Dendritic cell treated with granulocyte-macrophage colony-stimulating factor and Interleukin-4, amounts not matched to agents 40 ng/mL and 50 ng/mL, for 4 days (primary cell): Measurements from ENCODE around the gene TMEM214.

Source experiments
- H3K27ac Mint-ChIP-seq: one replicate; pipeline ENCODE4 v1.8.0; 2022; ENCODE audit warnings: mild to moderate bottlenecking, mixed read lengths
- H3K27me3 Mint-ChIP-seq: one replicate; pipeline ENCODE4 v1.8.0; 2022; ENCODE audit warnings: mild to moderate bottlenecking, mixed read lengths
- H3K36me3 Mint-ChIP-seq: one replicate; pipeline ENCODE4 v1.8.0; 2022; ENCODE audit warnings: low read depth, mixed read lengths
- H3K4me1 Mint-ChIP-seq: one replicate; pipeline ENCODE4 v1.8.0; 2022; ENCODE audit warnings: low read depth, mixed read lengths
- H3K4me3 Mint-ChIP-seq: one replicate; pipeline ENCODE4 v1.8.0; 2022; ENCODE audit warnings: mild to moderate bottlenecking, moderate library complexity, mixed read lengths
- H3K9me3 Mint-ChIP-seq: one replicate; pipeline ENCODE4 v1.8.0; 2022; ENCODE audit warnings: mixed read lengths
- intact Hi-C: fragments of 100-400 bp; cut with micrococcal nuclease; formaldehyde crosslinking; loops from one replicate; pipeline ENCODE4 v1.15.0; 2022

TMEM214 gene

GRCh38 chr2:27038631-27039339 lies 6.0 kb downstream of the TMEM214 start:
- peaks cover 90% of the 10 kb centered on the region for H3K36me3 Mint-ChIP-seq
- intact Hi-C loops, result no loop called here
- no peak overlapping the region for H3K4me3 Mint-ChIP-seq
- no peaks in the 10 kb centered on the region for H3K27me3 Mint-ChIP-seq
- no peaks in the 10 kb centered on the region for H3K9me3 Mint-ChIP-seq
- H3K27ac Mint-ChIP-seq, result no peak overlapping the region
- peaks cover 32% of the 10 kb centered on the region for H3K4me1 Mint-ChIP-seq

- Mint-ChIP-seq H3K27me3 (no peaks in the 10 kb centered on the region), H3K9me3 (no peaks in the 10 kb centered on the region), H3K4me1 (peaks cover 25% of the 10 kb centered on the region), H3K36me3 (peaks cover 84% of the 10 kb centered on the region), H3K27ac (no peak overlapping the region), H3K4me3 (no peak overlapping the region)
- intact Hi-C loops, result no loop called here
Observed at GRCh38 chr2:27039426-27039825, 6.7 kb downstream of the TMEM214 start.

- H3K4me3 Mint-ChIP-seq, result no peak overlapping the region
- intact Hi-C loops, result no loop called here
- peaks cover 81% of the 10 kb centered on the region for H3K36me3 Mint-ChIP-seq
- no peaks in the 10 kb centered on the region for H3K9me3 Mint-ChIP-seq
- peaks cover 21% of the 10 kb centered on the region for H3K4me1 Mint-ChIP-seq
- no peaks in the 10 kb centered on the region for H3K27me3 Mint-ChIP-seq
- H3K27ac Mint-ChIP-seq, result no peak overlapping the region
Observed at GRCh38 chr2:27039871-27040270, 7.1 kb downstream of the TMEM214 start.

GRCh38 chr2:27040282-27040681 lies 7.5 kb downstream of the TMEM214 start:
- intact Hi-C loops, result no loop called here
- no peak overlapping the region for H3K27ac Mint-ChIP-seq
- H3K4me3 Mint-ChIP-seq, result no peak overlapping the region
- no peaks in the 10 kb centered on the region for H3K9me3 Mint-ChIP-seq
- H3K4me1 Mint-ChIP-seq, result peaks cover 17% of the 10 kb centered on the region
- H3K36me3 Mint-ChIP-seq, result peaks cover 77% of the 10 kb centered on the region
- H3K27me3 Mint-ChIP-seq, result no peaks in the 10 kb centered on the region

- H3K4me3 Mint-ChIP-seq, result no peak overlapping the region
- H3K9me3 Mint-ChIP-seq, result no peaks in the 10 kb centered on the region
- H3K4me1 Mint-ChIP-seq, result peaks cover 17% of the 10 kb centered on the region
- intact Hi-C loops, result no loop called here
- peaks cover 62% of the 10 kb centered on the region for H3K36me3 Mint-ChIP-seq
- no peak overlapping the region for H3K27ac Mint-ChIP-seq
- H3K27me3 Mint-ChIP-seq, result no peaks in the 10 kb centered on the region
Observed at GRCh38 chr2:27041752-27042151, 9.0 kb downstream of the TMEM214 start.

- Mint-ChIP-seq H3K4me3 (no peak overlapping the region), H3K27ac (no peak overlapping the region), H3K36me3 (peaks cover 57% of the 10 kb centered on the region), H3K4me1 (peaks cover 17% of the 10 kb centered on the region), H3K9me3 (no peaks in the 10 kb centered on the region), H3K27me3 (no peaks in the 10 kb centered on the region)
- intact Hi-C loops, result no loop called here
Observed at GRCh38 chr2:27042159-27042661, 9.4 kb downstream of the TMEM214 start.

- H3K27ac Mint-ChIP-seq, result no peak overlapping the region
- no peaks in the 10 kb centered on the region for H3K27me3 Mint-ChIP-seq
- H3K4me1 Mint-ChIP-seq, result peaks cover 17% of the 10 kb centered on the region
- no peaks in the 10 kb centered on the region for H3K9me3 Mint-ChIP-seq
- intact Hi-C loops, result no loop called here
- H3K36me3 Mint-ChIP-seq, result peaks cover 48% of the 10 kb centered on the region
- H3K4me3 Mint-ChIP-seq, result no peak overlapping the region
Observed at GRCh38 chr2:27042985-27043634, 10.3 kb downstream of the TMEM214 start.

GRCh38 chr2:27049422-27050280 lies 16.9 kb downstream of the TMEM214 start:
- Mint-ChIP-seq H3K4me3 (peak overlapping the region; percentile 91), H3K27me3 (peaks cover 6% of the 10 kb centered on the region), H3K36me3 (peaks cover 30% of the 10 kb centered on the region), H3K9me3 (no peaks in the 10 kb centered on the region), H3K27ac (peak overlapping the region; percentile 80), H3K4me1 (peaks cover 27% of the 10 kb centered on the region)
- intact Hi-C loops, result loop anchor here (2.0 kb wide), 1 partner anchor 31 kb away; no protein-coding TSS in a partner anchor

- Mint-ChIP-seq H3K9me3 (no peaks in the 10 kb centered on the region), H3K4me3 (peak overlapping the region; percentile 91), H3K36me3 (peaks cover 38% of the 10 kb centered on the region), H3K4me1 (peaks cover 27% of the 10 kb centered on the region), H3K27me3 (peaks cover 6% of the 10 kb centered on the region), H3K27ac (peak overlapping the region; percentile 80)
- intact Hi-C loops, result loop anchor here (2.0 kb wide), 1 partner anchor 30 kb away; no protein-coding TSS in a partner anchor
Observed at GRCh38 chr2:27050281-27050995, 17.7 kb downstream of the TMEM214 start.

- H3K4me1 Mint-ChIP-seq, result peaks cover 27% of the 10 kb centered on the region
- intact Hi-C loops, result loop anchor here (1.0 to 2.0 kb wide), 2 partner anchors 19 to 30 kb away; partner anchors contain the start of gene TMEM214
- H3K27ac Mint-ChIP-seq, result peak within 1 kb of the TSS; percentile 80
- H3K36me3 Mint-ChIP-seq, result peaks cover 46% of the 10 kb centered on the region
- H3K9me3 Mint-ChIP-seq, result no peaks in the 10 kb centered on the region
- peak within 1 kb of the TSS; percentile 91 for H3K4me3 Mint-ChIP-seq
- H3K27me3 Mint-ChIP-seq, result peaks cover 6% of the 10 kb centered on the region
Observed at GRCh38 chr2:27050996-27051901, 18.5 kb downstream of the TMEM214 start, which contains the start of gene AGBL5. Gene AGBL5 (plus strand): TSS chr2:27051668. CDS start chr2:27052959, 1,291 bp downstream.

- Mint-ChIP-seq H3K9me3 (no peaks in the 10 kb centered on the region), H3K4me1 (peaks cover 27% of the 10 kb centered on the region), H3K27me3 (peaks cover 6% of the 10 kb centered on the region), H3K36me3 (peaks cover 53% of the 10 kb centered on the region), H3K4me3 (peak overlapping the region; percentile 91), H3K27ac (peak overlapping the region; percentile 80)
- intact Hi-C loops, result loop anchor here (1.0 to 2.0 kb wide), 2 partner anchors 20 to 29 kb away; partner anchors contain the start of gene TMEM214
Observed at GRCh38 chr2:27051902-27052645, 19.3 kb downstream of the TMEM214 start.

GRCh38 chr2:27053321-27053720 lies 20.6 kb downstream of the TMEM214 start:
- H3K4me1 Mint-ChIP-seq, result peaks cover 27% of the 10 kb centered on the region
- H3K27me3 Mint-ChIP-seq, result peaks cover 6% of the 10 kb centered on the region
- peaks cover 65% of the 10 kb centered on the region for H3K36me3 Mint-ChIP-seq
- intact Hi-C loops, result no loop called here
- no peaks in the 10 kb centered on the region for H3K9me3 Mint-ChIP-seq
- H3K4me3 Mint-ChIP-seq, result no peak overlapping the region
- H3K27ac Mint-ChIP-seq, result no peak overlapping the region
